ENCODE measurements around the gene BTBD9.

DNA sequence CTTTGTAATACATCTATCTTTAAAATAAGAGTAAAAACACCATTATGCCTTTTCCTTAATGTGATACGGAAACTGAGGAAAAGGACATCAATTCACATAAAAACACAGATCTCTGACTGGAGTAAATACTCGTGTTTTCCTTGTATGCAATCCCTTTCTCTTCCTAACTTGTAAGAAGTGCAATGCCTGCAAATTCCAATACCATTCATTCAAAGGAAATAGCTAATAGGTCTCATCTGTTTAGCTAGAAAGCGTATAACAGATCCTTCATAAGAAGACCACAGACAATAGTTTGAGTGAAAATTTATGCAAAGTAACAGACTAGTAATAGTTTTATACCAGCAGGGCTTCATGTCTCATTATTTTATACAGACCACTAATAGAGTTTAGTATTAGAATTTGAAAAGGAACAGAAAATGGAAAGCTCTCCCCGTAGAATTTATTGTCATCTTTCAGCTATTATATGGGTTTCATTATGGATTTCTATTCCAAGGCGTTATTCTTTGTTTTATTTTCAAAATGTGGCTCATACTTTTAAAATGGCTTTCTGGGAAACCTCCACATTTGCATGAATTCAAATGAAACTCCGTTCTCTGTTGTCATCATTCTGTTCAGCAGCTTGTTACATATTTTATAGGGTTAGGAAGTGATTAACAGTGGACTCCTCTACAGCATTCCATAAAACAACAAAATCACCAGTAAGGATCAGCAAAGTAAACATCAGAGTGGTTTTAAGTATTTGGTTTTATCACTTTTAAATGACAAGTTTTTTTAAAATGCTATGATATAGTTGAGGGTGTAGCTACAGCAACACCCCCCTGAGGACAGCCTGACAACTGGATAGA, 186.7 kb downstream of the BTBD9 start:
- TF ChIP-seq, protein P1, sequence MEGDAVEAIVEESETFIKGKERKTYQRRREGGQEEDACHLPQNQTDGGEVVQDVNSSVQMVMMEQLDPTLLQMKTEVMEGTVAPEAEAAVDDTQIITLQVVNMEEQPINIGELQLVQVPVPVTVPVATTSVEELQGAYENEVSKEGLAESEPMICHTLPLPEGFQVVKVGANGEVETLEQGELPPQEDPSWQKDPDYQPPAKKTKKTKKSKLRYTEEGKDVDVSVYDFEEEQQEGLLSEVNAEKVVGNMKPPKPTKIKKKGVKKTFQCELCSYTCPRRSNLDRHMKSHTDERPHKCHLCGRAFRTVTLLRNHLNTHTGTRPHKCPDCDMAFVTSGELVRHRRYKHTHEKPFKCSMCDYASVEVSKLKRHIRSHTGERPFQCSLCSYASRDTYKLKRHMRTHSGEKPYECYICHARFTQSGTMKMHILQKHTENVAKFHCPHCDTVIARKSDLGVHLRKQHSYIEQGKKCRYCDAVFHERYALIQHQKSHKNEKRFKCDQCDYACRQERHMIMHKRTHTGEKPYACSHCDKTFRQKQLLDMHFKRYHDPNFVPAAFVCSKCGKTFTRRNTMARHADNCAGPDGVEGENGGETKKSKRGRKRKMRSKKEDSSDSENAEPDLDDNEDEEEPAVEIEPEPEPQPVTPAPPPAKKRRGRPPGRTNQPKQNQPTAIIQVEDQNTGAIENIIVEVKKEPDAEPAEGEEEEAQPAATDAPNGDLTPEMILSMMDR (optimal IDR thresholded peaks at IDR 0.05 in 1 of 3, IDR thresholded peaks at IDR 0.05 in 1 of 3, conservative IDR thresholded peaks at IDR 0.05 in 1 of 3; ENCODE audit: extremely low read depth in 1 of 3, insufficient read depth in 2 of 3, low read length in 3 of 3): no peak
- TF ChIP-seq EZH2 (IDR thresholded peaks at IDR 0.05; ENCODE audit: low read length): no peak
